ENCODE results near the gene SMIM28.
A peak's percentile ranks its signal among the peaks of the same experiment; 100 is the strongest.
"Not testable (repeated sequence)": the region's sequence is repeated elsewhere in the genome, so short reads cannot be mapped to it uniquely, and the experiment has no call there.

The SMIM28 gene

GRCh38 chr6:138424004-138424904 is 46.5 kb downstream of the SMIM28 start:
- no peak for FAIRE-seq

GRCh38 chr6:138425256-138425655 is 47.6 kb downstream of the SMIM28 start:
- not testable (repeated sequence) for FAIRE-seq; DNase-seq (ENCODE audit: insufficient read length, low spot score)

More at GRCh38 chr6:138424004-138424904, 46.5 kb downstream of the SMIM28 start:
- DNase-seq (ENCODE audit: insufficient read length, low spot score), result no peak
- no peak for TF ChIP-seq PAX5 (IDR thresholded peaks at IDR 0.05; ENCODE audit: insufficient read depth, low read length, severe bottlenecking)
- no peak for TF ChIP-seq POLR2A (IDR thresholded peaks at IDR 0.05; ENCODE audit: low read depth, low read length)
- no peak for TF ChIP-seq SPI1 (IDR thresholded peaks at IDR 0.05; ENCODE audit: low read depth, low read length)
- no peak for TF ChIP-seq POLR2AphosphoS5 (IDR thresholded peaks at IDR 0.05; ENCODE audit: low read depth, low read length)

DNA sequence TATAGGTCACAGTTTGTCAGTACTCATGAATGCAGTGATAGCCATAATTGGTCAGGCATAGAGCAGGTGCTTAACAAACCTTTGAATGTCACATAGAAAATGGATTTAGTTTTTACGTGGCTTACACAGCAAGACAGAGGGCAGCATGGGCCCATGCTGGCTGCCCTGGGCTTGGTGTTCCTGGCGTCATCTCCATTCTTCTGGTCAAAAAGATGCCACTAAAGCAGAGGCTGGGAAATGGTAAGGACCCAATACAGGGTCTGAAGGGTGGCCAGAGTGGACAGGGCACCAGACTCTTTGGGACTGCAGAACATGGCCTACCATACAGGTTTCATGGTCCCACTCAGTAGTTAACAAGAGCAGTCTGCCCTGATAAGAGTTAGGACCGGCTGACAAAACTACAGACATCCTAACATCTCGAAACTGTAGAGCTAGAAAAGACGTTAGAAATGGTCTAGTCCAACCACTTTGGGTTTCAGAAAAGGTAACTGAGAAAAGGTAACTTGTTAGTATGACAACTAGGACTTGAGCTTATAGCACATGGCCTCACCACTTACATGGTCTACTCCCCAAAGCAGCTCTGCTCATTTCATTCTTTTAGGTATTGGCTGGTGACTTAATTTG is 48.9 kb downstream of the SMIM28 start:
- no peak for DNase-seq (ENCODE audit: insufficient read length, low spot score)
- TF ChIP-seq POLR2A (IDR thresholded peaks at IDR 0.05; ENCODE audit: low read depth, low read length) (no peak), POU2F2 (IDR thresholded peaks at IDR 0.05; ENCODE audit: low read depth, low read length) (no peak), SPI1 (IDR thresholded peaks at IDR 0.05; ENCODE audit: low read depth, low read length) (no peak), PAX5 (IDR thresholded peaks at IDR 0.05; ENCODE audit: insufficient read depth, low read length, severe bottlenecking) (no peak), TAF1 (IDR thresholded peaks at IDR 0.05; ENCODE audit: low read depth, low read length) (no peak), POLR2AphosphoS5 (IDR thresholded peaks at IDR 0.05; ENCODE audit: low read depth, low read length) (no peak)
- FAIRE-seq, result no peak

DNA sequence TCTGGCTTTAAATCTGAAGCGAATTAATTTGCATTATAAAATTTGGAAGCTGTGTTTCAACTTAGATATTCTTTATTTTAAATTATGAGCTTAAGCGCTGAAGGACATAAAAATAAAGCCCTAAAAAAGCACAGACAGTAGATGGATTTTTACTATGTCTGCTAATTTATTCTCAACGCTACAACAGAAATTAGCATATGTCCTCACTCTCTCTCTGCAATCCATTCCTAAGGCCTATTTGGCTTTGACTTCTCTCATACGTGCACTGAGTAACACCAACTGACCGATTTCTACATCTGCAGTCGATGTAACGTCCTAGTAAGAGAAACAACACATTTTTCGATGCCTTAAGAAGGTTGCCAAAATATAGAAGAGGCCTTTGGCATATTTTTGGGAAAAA is 50.0 kb downstream of the SMIM28 start:
- TF ChIP-seq POLR2A (IDR thresholded peaks at IDR 0.05; ENCODE audit: low read depth, low read length) (no peak), TAF1 (IDR thresholded peaks at IDR 0.05; ENCODE audit: low read depth, low read length) (no peak), POU2F2 (IDR thresholded peaks at IDR 0.05; ENCODE audit: low read depth, low read length) (no peak), POLR2AphosphoS5 (IDR thresholded peaks at IDR 0.05; ENCODE audit: low read depth, low read length) (no peak), SPI1 (IDR thresholded peaks at IDR 0.05; ENCODE audit: low read depth, low read length) (no peak), PAX5 (IDR thresholded peaks at IDR 0.05; ENCODE audit: insufficient read depth, low read length, severe bottlenecking) (no peak)
- FAIRE-seq (no peak), DNase-seq (ENCODE audit: insufficient read length, low spot score) (no peak)

DNA sequence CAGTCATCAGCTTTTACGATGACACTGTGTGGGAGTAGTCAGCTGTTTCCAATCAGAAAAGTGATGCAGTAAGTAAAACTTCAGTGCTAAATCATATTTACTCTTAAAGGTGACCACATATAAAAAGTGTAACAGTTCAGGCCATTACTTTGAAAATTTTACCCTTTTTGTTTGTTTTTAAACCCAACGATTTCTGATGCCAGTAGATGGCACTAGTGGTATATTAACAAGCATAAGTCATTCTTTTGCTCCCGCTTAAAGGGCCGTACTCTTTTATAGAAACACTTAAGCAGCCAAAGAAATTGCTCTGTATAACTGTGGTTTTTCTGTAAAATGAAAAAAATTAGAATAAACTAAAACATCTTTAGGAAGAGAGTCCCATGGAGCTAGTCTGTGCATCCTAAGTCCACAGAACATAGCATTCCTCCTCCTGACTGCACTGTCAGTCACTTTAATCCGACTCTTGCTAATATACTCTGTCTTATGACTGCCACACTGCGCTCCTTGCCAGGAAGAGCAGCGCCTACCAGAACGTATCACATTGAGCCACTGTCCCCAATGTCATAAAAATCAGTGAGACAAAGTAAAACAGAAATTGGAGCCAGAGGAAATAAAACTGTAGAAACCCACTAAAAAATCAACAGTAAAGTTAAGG is 51.4 kb downstream of the SMIM28 start:
- FAIRE-seq (peak; percentile 26), DNase-seq (ENCODE audit: insufficient read length, low spot score) (peak; percentile 34)
- TF ChIP-seq POU2F2 (IDR thresholded peaks at IDR 0.05; ENCODE audit: low read depth, low read length) (no peak), POLR2A (IDR thresholded peaks at IDR 0.05; ENCODE audit: low read depth, low read length) (no peak), POLR2AphosphoS5 (IDR thresholded peaks at IDR 0.05; ENCODE audit: low read depth, low read length) (no peak), PAX5 (IDR thresholded peaks at IDR 0.05; ENCODE audit: insufficient read depth, low read length, severe bottlenecking) (no peak), SPI1 (IDR thresholded peaks at IDR 0.05; ENCODE audit: low read depth, low read length) (no peak), TAF1 (IDR thresholded peaks at IDR 0.05; ENCODE audit: low read depth, low read length) (no peak)

DNA sequence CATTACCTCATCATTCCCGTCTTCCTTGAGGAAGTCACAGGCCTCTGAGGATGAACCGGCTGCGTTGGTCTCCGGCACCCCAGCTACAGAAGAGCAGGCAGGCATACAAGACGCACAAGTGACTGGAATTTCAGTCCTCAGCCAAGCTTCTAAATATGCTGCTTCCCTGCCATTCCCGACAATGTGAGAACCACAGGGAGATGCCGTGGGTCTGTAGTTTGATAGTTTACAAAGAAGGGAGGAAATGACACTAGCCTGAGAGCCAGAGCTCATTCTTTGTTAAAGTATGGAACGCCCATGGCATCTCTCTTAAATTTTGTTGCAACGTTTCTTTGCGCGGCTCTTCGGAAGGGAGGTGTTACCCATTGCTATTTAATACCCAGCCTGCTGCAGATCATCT is 52.1 kb downstream of the SMIM28 start:
- TF ChIP-seq POLR2A (IDR thresholded peaks at IDR 0.05; ENCODE audit: low read depth, low read length) (no peak), SPI1 (IDR thresholded peaks at IDR 0.05; ENCODE audit: low read depth, low read length) (no peak), PAX5 (IDR thresholded peaks at IDR 0.05; ENCODE audit: insufficient read depth, low read length, severe bottlenecking) (no peak), POLR2AphosphoS5 (IDR thresholded peaks at IDR 0.05; ENCODE audit: low read depth, low read length) (no peak), TAF1 (IDR thresholded peaks at IDR 0.05; ENCODE audit: low read depth, low read length) (no peak), POU2F2 (IDR thresholded peaks at IDR 0.05; ENCODE audit: low read depth, low read length) (no peak)
- no peak for DNase-seq (ENCODE audit: insufficient read length, low spot score)
- no peak for FAIRE-seq

- no peak for FAIRE-seq
- no peak for TF ChIP-seq TAF1 (IDR thresholded peaks at IDR 0.05; ENCODE audit: low read depth, low read length)
- TF ChIP-seq POLR2AphosphoS5 (IDR thresholded peaks at IDR 0.05; ENCODE audit: low read depth, low read length), result no peak
- no peak for TF ChIP-seq POLR2A (IDR thresholded peaks at IDR 0.05; ENCODE audit: low read depth, low read length)
- TF ChIP-seq POU2F2 (IDR thresholded peaks at IDR 0.05; ENCODE audit: low read depth, low read length), result no peak
- no peak for DNase-seq (ENCODE audit: insufficient read length, low spot score)
These were observed 52.8 kb downstream of the SMIM28 start for GRCh38 chr6:138430361-138431145.

DNA sequence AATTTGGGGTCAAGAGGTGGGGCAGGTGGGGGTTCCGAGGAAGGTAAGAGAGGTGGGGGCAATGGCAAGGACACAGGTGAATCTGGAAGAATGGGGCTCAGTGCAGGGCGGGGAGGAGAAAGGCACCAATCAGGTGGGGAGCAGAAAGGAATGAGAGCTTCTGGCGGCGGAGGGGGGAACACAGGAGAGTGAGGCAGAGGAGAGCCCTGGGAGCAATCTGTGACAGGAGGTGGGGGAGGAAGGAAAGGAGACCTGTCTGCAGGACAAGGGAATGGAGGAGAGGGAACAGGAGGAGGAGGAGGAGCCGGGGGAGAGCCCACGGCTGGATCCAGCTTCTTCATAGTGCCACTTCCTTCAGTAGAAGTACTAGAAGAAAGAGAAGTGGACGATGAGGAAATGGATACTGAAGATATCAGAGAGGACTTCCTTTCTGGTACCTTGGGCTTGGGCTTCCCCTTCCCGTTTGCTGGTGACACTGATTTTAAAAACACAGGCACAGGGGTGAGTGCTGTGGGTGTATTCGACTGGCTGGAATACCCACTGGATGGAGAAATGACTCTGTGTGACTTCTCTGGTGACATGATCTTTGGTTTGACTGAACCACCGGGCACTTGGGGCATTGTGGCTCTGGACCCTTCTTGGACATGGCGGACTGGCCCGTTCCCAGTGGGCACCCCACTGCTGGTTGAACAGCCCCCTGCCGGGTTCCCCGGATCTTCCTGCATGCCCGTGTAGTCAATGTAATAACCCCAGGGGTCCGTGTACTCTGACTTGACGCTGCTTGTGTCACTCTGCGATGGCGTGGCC is 53.8 kb downstream of the SMIM28 start:
- FAIRE-seq, result no peak
- no peak for DNase-seq (ENCODE audit: insufficient read length, low spot score)
- TF ChIP-seq POU2F2 (IDR thresholded peaks at IDR 0.05; ENCODE audit: low read depth, low read length) (no peak), TAF1 (IDR thresholded peaks at IDR 0.05; ENCODE audit: low read depth, low read length) (no peak), SPI1 (IDR thresholded peaks at IDR 0.05; ENCODE audit: low read depth, low read length) (peak; percentile 29; the same call in 1 of the 2 replicates), POLR2AphosphoS5 (IDR thresholded peaks at IDR 0.05; ENCODE audit: low read depth, low read length) (no peak), POLR2A (IDR thresholded peaks at IDR 0.05; ENCODE audit: low read depth, low read length) (no peak)

Measured in GM12891 (cell line).